ENCODE data around the gene FOXN4.
"Not testable (repeated sequence)": the region's sequence is repeated elsewhere in the genome, so short reads cannot be mapped to it uniquely, and the experiment has no call there.

DNA sequence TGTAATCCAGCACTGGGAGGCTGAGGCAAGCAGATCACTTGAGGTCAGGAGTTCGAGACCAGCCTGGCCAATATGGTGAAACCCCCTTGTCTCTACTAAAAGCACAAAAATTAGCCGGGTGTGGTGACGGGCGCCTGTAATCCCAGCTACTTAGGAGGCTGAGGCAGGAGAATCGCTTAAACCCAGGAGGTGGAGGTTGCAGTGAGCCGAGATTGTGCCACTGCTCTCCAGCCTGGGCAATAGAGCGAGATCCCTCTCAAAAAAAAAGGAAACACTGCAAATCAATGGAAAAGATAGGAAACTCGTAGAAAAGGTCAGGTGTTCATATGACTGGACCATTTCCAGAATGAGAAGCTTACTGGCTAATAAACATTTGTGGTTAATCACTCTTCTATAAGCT, 12.2 kb upstream of the FOXN4 start:
- TF ChIP-seq, protein P1, sequence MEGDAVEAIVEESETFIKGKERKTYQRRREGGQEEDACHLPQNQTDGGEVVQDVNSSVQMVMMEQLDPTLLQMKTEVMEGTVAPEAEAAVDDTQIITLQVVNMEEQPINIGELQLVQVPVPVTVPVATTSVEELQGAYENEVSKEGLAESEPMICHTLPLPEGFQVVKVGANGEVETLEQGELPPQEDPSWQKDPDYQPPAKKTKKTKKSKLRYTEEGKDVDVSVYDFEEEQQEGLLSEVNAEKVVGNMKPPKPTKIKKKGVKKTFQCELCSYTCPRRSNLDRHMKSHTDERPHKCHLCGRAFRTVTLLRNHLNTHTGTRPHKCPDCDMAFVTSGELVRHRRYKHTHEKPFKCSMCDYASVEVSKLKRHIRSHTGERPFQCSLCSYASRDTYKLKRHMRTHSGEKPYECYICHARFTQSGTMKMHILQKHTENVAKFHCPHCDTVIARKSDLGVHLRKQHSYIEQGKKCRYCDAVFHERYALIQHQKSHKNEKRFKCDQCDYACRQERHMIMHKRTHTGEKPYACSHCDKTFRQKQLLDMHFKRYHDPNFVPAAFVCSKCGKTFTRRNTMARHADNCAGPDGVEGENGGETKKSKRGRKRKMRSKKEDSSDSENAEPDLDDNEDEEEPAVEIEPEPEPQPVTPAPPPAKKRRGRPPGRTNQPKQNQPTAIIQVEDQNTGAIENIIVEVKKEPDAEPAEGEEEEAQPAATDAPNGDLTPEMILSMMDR (optimal IDR thresholded peaks at IDR 0.05 in 1 of 3, IDR thresholded peaks at IDR 0.05 in 1 of 3, conservative IDR thresholded peaks at IDR 0.05 in 1 of 3; ENCODE audit: extremely low read depth in 1 of 3, insufficient read depth in 2 of 3, low read length in 3 of 3) = not testable (repeated sequence)
- TF ChIP-seq EZH2 (IDR thresholded peaks at IDR 0.05; ENCODE audit: low read length) = not testable (repeated sequence)

All from keratinocyte (primary cell).